Adrenal gland (tissue), 12 donors: ENCODE results near the gene TLCD2. TPM values are rescaled to one million over a fixed set of nuclear protein-coding genes. Genes with fewer than 3 reads are reported as not detected.

Experiments used
- DNase-seq, 7 donors: peaks; one replicate each; pipeline ENCODE4 v3.0.0-alpha.2; 2019 to 2020
- H3K27ac ChIP-seq, 5 donors: fragments of 200-600 bp; sonication (generic) in 4 of 5; 1 replicate in 3 of 5; 2 replicates in 2 of 5; pipeline versions ENCODE4 v1.5.1 to v1.8.0; 2016 to 2020; ENCODE audit warnings: mild to moderate bottlenecking in 1 of 5
- H3K27me3 ChIP-seq: fragments of 200-600 bp; 2 replicates; pipeline ENCODE4 v1.8.0; 2021
- H3K36me3 ChIP-seq, 2 donors: fragments of 200-600 bp; replicated peaks in 1 of 2; 1 replicate in 1 of 2; 2 replicates in 1 of 2; pipeline versions ENCODE4 v1.5.1 to v1.8.0; 2018 to 2022
- H3K4me1 ChIP-seq, 2 donors: fragments of 200-600 bp; replicated peaks in 1 of 2; 1 replicate in 1 of 2; 2 replicates in 1 of 2; pipeline versions ENCODE4 v1.5.1 to v1.8.0; 2018 to 2021
- H3K4me3 ChIP-seq, 4 donors: fragments of 200-600 bp; sonication (generic) in 3 of 4; one replicate each; pipeline ENCODE4 v1.5.1; 2016 to 2018
- H3K9me3 ChIP-seq, 3 donors: fragments of 200-600 bp; sonication (generic) in 1 of 3; replicated peaks in 1 of 3; 1 replicate in 2 of 3; 2 replicates in 1 of 3; pipeline versions ENCODE4 v1.5.1 to v1.8.0; 2016 to 2021
- CTCF ChIP-seq, 6 experiments: fragments of 450-650 bp in 4 of 6; fragments of 200-600 bp in 2 of 6; sonication (generic) in 1 of 6; IDR thresholded peaks; 1 replicate in 5 of 6; 2 replicates in 1 of 6; pipeline versions ENCODE4 v1.5.1 to v1.8.0; 2016 to 2021; ENCODE audit warnings: antibody characterized with exemption in 6 of 6, mild to moderate bottlenecking in 2 of 6, moderate library complexity in 1 of 6
- POLR2A ChIP-seq, 2 donors: fragments of 450-650 bp; IDR thresholded peaks; one replicate each; pipeline ENCODE4 v1.6.1; 2017; ENCODE audit warnings: antibody characterized with exemption in 2 of 2, mild to moderate bottlenecking in 2 of 2, moderate library complexity in 1 of 2
- WGBS, 4 donors: extraction: QIAGEN DNeasy Blood & Tissue Kit in 2 of 4; methylation state at CpG; one replicate each; pipeline versions ENCODE4 v1.1.5 to v1.1.7; 2013 to 2017; 5-methylcytosine and 5-hydroxymethylcytosine counted together
- intact Hi-C, 2 donors: fragments of 100-400 bp; cut with DNase I; formaldehyde crosslinking; loops; one replicate each; pipeline versions ENCODE4 v1.14.1 to v1.15.0; 2022 to 2023
- polyA plus RNA-seq, 3 donors: library from polyadenylated mRNA; stranded (reverse); fragments of 200-250 nt in 2 of 3; fragments of 350-450 nt in 1 of 3; fragmentation: Illumina TruSeq in 1 of 3; extraction: RNeasy Lipid Tissue Mini Kit (QIAGEN cat#74804) in 1 of 3; gene quantifications; one replicate each; pipeline ENCODE4 v1.2.3, GENCODE V29; 2013 to 2014
- total RNA-seq, 9 donors: library from RNA; depleted of rRNA in 4 of 9; stranded (reverse); fragments of >200 nt in 4 of 9; fragments of 120-200 nt in 1 of 9; fragmentation: NEBNext Ultra II Directional in 1 of 9; extraction: Animal tissue kit (Norgen Biotek cat#: 25700) in 1 of 9; gene quantifications; one replicate each; pipeline versions ENCODE4 v1.1.0 to v1.2.4, GENCODE V29; 2013 to 2023
- donor health status: healthy with polysubstance abuse.
- donor health status: Bipolar disorder and iron deficiency.
- donor health status: DM: yes; HTN: yes; CAD: no.
- donor health status: DM: no; HTN: no; CAD: no.
- donor health status: DM: no; HTN: no; CAD: no.
- donor health status: DM: yes; HTN: yes; CAD: no.

TLCD2 gene
- total and polyA plus RNA-seq, 12 donors = 4.3 to 58.8 (median 10.6) TPM

- WGBS, 4 donors = 64 to 76% (median 69%) methylated on average over 7 of the region's 7 CpGs
- Histone ChIP-seq H3K4me1 (peaks cover 13 to 26% of the 10 kb centered on the region in 2 donors), H3K27ac (no peak overlapping the region), H3K4me3 (no peak overlapping the region), H3K9me3 (no peaks in the 10 kb centered on the region), H3K36me3 (peaks cover 0 to 23% of the 10 kb centered on the region in 2 donors), H3K27me3 (no peaks in the 10 kb centered on the region)
- no peak for TF ChIP-seq CTCF (IDR thresholded peaks at IDR 0.05)
- no peak for TF ChIP-seq POLR2A (IDR thresholded peaks at IDR 0.05)
- no peak for DNase-seq
- intact Hi-C loops = no loop called here
Measured at GRCh38 chr17:1686086-1686485, 24.1 kb downstream of the TLCD2 start.

- Histone ChIP-seq H3K36me3 (peaks cover 0 to 38% of the 10 kb centered on the region in 2 donors), H3K27me3 (no peaks in the 10 kb centered on the region), H3K4me1 (peaks cover 13 to 26% of the 10 kb centered on the region in 2 donors), H3K9me3 (no peaks in the 10 kb centered on the region), H3K27ac (peak within 1 kb of the TSS; percentile 88 to 98 (median 97)), H3K4me3 (peak within 1 kb of the TSS; percentile 60 to 93 (median 84))
- TF ChIP-seq POLR2A (IDR thresholded peaks at IDR 0.05) (peak; percentile 97), CTCF (IDR thresholded peaks at IDR 0.05) (peak in 1 of 6 experiments; percentile 4)
- intact Hi-C loops = loop anchor here in 1 of 2 donors (2.0 kb wide), 1 partner anchor 26 kb away; the partner anchor contains the start of gene TLCD2
- peak; percentile 98 to 100 (median 99) for DNase-seq
- WGBS, 4 donors = 0 to 1% (median 1%) methylated on average over 23 to 72 of the region's 72 CpGs
Measured at GRCh38 chr17:1684378-1685189, 25.6 kb downstream of the TLCD2 start, which contains the start of gene PRPF8. Gene PRPF8 (minus strand): TSS chr17:1684867. CDS start chr17:1684571, 296 bp downstream.

- Histone ChIP-seq H3K4me3 (peak overlapping the region in 2 of 4 donors; percentile 88 to 93), H3K27ac (peak overlapping the region in 4 of 5 donors; percentile 96 to 98 (median 98)), H3K4me1 (peaks cover 13 to 26% of the 10 kb centered on the region in 2 donors), H3K27me3 (no peaks in the 10 kb centered on the region), H3K36me3 (peaks cover 0 to 50% of the 10 kb centered on the region in 2 donors), H3K9me3 (no peaks in the 10 kb centered on the region)
- TF ChIP-seq POLR2A (IDR thresholded peaks at IDR 0.05) = no peak
- no peak for TF ChIP-seq CTCF (IDR thresholded peaks at IDR 0.05)
- 58 to 75% (median 69%) methylated on average over 5 of the region's 5 CpGs for WGBS, 4 donors
- no peak for DNase-seq
- intact Hi-C loops = no loop called here
Measured at GRCh38 chr17:1683459-1683858, 26.7 kb downstream of the TLCD2 start.

- no peak overlapping the region for H3K4me3 ChIP-seq
- H3K4me1 ChIP-seq = no peaks in the 10 kb centered on the region
- no peaks in the 10 kb centered on the region for H3K27me3 ChIP-seq
- TF ChIP-seq POLR2A (IDR thresholded peaks at IDR 0.05) = no peak
- no peak for TF ChIP-seq CTCF (IDR thresholded peaks at IDR 0.05)
- no peaks in the 10 kb centered on the region for H3K9me3 ChIP-seq
- peak overlapping the region in 2 of 5 donors; percentile 22 to 28 for H3K27ac ChIP-seq
- intact Hi-C loops = loop anchor here in 1 of 2 donors (5.0 kb wide), 1 partner anchor 36 kb away; the partner anchor contains the start of gene TLCD2
- DNase-seq = no peak
- peaks cover 0 to 100% of the 10 kb centered on the region in 2 donors for H3K36me3 ChIP-seq
- WGBS, 4 donors = 88 to 96% (median 92%) methylated on average over 13 of the region's 13 CpGs
Measured at GRCh38 chr17:1676401-1676800, 33.8 kb downstream of the TLCD2 start.
